Measurements from ENCODE around the gene LAYN. TPM values are rescaled to one million over a fixed set of nuclear protein-coding genes. Genes with fewer than 3 reads are reported as not detected.

LAYN gene
- not detected for polyA plus RNA-seq

DNA sequence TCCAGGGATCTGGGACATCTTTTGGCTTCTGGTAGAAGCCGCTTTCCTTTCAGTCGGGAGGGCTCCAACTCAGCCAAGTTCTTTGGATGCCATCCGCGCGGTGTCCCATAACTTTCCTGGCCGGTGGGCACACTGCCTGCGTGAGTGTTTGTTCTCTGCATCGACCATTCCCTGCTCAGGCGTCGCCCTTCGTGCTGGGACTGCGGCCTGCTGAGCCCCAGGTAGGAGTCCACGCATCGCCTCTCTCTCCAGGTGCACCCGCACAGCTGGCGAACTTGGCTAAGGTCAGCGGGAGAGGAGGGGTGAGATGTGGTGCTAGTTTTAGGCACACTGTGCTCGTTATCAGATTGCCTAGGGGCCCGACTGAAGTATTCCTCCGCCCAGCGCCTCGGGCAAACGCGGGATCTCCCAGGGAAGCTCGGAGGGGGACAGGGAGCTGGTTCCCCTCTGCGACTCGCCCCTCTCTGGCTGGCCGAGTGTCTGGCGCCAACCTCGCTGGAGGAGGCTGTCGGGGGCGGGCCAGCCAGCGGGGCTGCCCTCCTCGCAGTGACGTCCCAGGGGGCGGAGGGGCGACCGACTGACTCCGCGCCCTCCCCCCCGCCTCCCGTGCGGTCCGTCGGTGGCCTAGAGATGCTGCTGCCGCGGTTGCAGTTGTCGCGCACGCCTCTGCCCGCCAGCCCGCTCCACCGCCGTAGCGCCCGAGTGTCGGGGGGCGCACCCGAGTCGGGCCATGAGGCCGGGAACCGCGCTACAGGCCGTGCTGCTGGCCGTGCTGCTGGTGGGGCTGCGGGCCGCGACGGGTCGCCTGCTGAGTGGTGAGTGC, at the start of gene LAYN:
Gene LAYN (plus strand): TSS at position 607 of the 823 bp plus-strand sequence. CDS start 124 bp downstream, at position 731.
- Mint-ChIP-seq H3K36me3 (peaks cover 1% of the 10 kb centered on the region), H3K4me1 (peaks cover 3 to 9% (median 7%) of the 10 kb centered on the region in 3 donors), H3K9me3 (peaks cover 0 to 2% (median 0%) of the 10 kb centered on the region in 3 donors), H3K4me3 (peak within 1 kb of the TSS; percentile 67 to 92 (median 80)), H3K27ac (no peak within 1 kb of the TSS), H3K27me3 (peaks cover 55% of the 10 kb centered on the region)

DNA sequence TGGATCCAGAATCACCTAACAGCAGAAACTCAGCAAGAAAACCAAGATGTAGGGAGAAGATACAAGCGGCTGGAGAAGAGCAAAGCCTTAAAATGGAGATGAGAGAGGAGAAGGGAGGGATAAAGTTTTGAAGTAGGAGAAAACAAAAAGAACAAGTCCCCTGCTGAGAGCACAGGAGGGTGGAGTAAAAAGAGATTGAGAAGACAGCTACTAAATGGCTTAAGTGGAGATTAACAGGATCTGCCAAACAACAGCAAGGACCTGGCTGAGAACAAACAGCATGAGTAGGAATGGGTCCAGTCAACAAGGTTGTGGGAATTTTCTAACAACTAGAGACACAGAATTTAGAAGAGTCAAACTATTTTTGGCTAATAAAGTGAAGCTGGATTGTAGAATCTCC, 46.5 kb upstream of the LAYN start:
- Mint-ChIP-seq H3K4me1 (no peaks in the 10 kb centered on the region), H3K27me3 (peaks cover 10% of the 10 kb centered on the region), H3K9me3 (peaks cover 0 to 3% (median 0%) of the 10 kb centered on the region in 3 donors), H3K36me3 (peaks cover 5% of the 10 kb centered on the region), H3K27ac (no peak overlapping the region), H3K4me3 (no peak overlapping the region)

DNA sequence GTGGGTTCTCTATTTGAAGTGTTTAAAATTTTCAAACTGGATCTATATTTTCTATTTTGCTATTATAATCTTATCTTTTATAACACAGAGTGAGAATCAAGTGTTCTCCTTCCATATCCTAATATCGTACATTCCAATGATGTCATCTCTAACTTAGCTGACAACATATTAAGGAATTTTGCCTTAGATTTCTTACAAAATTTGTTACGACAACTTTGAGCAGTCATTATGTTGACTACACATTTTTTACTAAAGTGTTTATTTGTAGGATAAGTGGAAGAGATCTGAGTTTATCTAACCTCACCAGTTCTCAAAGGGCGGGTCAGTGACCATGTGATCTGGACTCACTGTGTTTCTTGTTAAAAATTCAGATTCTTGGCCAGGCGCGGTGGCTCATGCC, 41.0 kb upstream of the LAYN start:
- no peak overlapping the region for H3K4me3 Mint-ChIP-seq
- peaks cover 0 to 2% (median 1%) of the 10 kb centered on the region in 3 donors for H3K9me3 Mint-ChIP-seq
- H3K27me3 Mint-ChIP-seq = peaks cover 11% of the 10 kb centered on the region
- H3K36me3 Mint-ChIP-seq = no peaks in the 10 kb centered on the region
- H3K27ac Mint-ChIP-seq = no peak overlapping the region
- no peaks in the 10 kb centered on the region for H3K4me1 Mint-ChIP-seq

- H3K4me3 Mint-ChIP-seq = no peak overlapping the region
- peaks cover 0 to 2% (median 1%) of the 10 kb centered on the region in 3 donors for H3K9me3 Mint-ChIP-seq
- peaks cover 11% of the 10 kb centered on the region for H3K27me3 Mint-ChIP-seq
- H3K36me3 Mint-ChIP-seq = no peaks in the 10 kb centered on the region
- no peak overlapping the region for H3K27ac Mint-ChIP-seq
- H3K4me1 Mint-ChIP-seq = no peaks in the 10 kb centered on the region
Observed at GRCh38 chr11:111500481-111500880, 40.0 kb upstream of the LAYN start.

- Mint-ChIP-seq H3K9me3 (peaks cover 0 to 2% (median 1%) of the 10 kb centered on the region in 3 donors), H3K36me3 (no peaks in the 10 kb centered on the region), H3K27me3 (peaks cover 9% of the 10 kb centered on the region), H3K27ac (no peak overlapping the region), H3K4me1 (no peaks in the 10 kb centered on the region), H3K4me3 (no peak overlapping the region)
Observed at GRCh38 chr11:111502611-111503010, 37.9 kb upstream of the LAYN start.

DNA sequence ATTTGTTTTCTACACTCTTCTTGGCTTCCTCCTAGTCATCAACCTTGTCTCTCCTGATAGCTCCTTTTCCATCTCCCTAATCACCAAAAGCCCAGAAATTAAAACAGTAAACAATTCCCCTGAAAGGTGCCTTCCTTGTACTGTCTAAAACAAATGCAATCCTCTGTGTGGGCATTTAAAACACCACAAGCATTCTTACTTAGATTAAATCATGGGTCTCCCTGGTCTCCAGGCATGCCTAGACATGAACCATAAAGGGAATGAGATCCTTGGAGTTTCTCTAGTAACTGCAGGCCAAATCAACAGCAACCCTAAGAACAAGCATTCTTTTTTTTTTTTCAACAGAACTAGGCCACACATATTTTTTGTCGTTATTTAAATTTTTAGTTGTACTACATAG, 30.2 kb upstream of the LAYN start:
- Mint-ChIP-seq H3K36me3 (peaks cover 2% of the 10 kb centered on the region), H3K4me1 (peaks cover 0 to 12% (median 4%) of the 10 kb centered on the region in 3 donors), H3K27ac (no peak overlapping the region), H3K9me3 (no peaks in the 10 kb centered on the region), H3K4me3 (no peak overlapping the region), H3K27me3 (peaks cover 25% of the 10 kb centered on the region)

DNA sequence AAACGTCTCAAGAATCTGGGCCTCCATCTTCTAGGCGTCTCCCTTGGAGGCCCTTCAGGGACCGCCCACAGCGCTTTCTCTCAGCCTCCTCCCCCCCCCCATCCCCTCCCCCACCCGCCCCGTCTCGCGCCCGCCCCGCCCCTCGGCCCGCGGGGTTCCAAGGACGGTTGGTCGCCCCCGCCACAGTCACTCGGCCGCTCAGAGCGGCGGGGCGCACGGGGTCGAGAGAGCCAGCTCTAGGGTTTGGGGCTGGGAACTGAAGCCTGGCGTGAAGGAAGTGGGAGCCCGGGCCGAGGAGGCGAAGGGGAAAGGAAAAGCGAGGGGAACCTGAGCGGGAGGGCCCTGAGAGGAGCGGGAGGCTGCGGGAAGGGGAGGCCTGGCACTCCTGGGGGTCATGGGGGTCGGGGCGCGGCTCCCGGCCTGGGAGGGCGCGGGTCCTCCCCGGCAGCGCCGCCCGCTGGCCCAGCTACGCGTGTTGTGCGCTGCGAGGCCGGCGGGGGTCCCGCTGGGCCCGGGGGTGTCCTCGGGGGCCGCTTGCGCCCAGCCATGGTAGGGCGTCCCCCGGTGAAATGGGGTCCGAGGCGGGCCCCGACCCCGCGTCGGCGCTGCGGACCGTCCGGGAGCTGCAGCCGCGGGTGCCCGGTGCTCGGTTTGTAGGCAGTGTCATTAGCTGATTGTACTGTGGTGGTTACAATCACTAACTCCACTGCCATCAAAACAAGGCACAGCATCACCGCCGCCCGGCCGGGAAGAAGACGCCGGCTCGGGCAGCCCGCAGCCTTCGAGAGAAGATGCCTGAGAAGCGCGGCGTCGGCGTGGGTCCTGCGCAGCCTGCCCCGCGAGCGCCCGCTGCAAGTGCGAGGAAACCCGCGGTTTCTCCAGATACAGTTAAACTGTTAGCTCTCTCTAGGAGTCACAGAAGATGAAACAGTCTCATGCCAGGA, 28.0 kb upstream of the LAYN start, which contains the start of gene BTG4:
Gene BTG4 (minus strand): TSS at position 91 of the 944 bp plus-strand sequence. CDS start 13,610 bp downstream, outside the sequence.
- Mint-ChIP-seq H3K27ac (no peak within 1 kb of the TSS), H3K9me3 (no peaks in the 10 kb centered on the region), H3K36me3 (peaks cover 2% of the 10 kb centered on the region), H3K27me3 (peaks cover 25% of the 10 kb centered on the region), H3K4me1 (peaks cover 0 to 12% (median 4%) of the 10 kb centered on the region in 3 donors), H3K4me3 (peak within 1 kb of the TSS; percentile 30 to 81 (median 50))

DNA sequence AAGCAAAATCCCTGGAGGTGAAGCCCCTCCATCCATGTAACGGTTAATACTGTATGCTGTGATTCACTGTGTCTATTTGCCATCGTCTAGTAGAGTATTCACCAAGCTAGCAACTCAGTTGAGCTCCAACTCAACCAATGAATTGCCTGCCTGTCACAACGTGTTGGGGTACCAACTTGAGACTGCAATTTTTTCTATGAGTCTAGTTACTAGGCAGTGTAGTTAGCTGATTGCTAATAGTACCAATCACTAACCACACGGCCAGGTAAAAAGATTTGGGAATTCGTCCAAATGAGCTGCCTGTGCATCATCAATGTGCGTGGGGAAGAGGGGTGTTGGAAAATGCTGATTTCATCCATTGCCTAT, 27.3 kb upstream of the LAYN start:
- peaks cover 25% of the 10 kb centered on the region for H3K27me3 Mint-ChIP-seq
- peaks cover 0 to 12% (median 4%) of the 10 kb centered on the region in 3 donors for H3K4me1 Mint-ChIP-seq
- no peaks in the 10 kb centered on the region for H3K9me3 Mint-ChIP-seq
- H3K4me3 Mint-ChIP-seq = peak overlapping the region; percentile 30 to 75 (median 38)
- no peak overlapping the region for H3K27ac Mint-ChIP-seq
- H3K36me3 Mint-ChIP-seq = peaks cover 4% of the 10 kb centered on the region

GRCh38 chr11:111514216-111515031, 26.1 kb upstream of the LAYN start, which contains the start of gene HOATZ:
Gene HOATZ, plus strand, starts transcription at chr11:111514778. Its CDS starts 7 bp downstream, at chr11:111514785.
- H3K27ac Mint-ChIP-seq = no peak within 1 kb of the TSS
- peak within 1 kb of the TSS; percentile 30 to 88 (median 56) for H3K4me3 Mint-ChIP-seq
- H3K36me3 Mint-ChIP-seq = peaks cover 4% of the 10 kb centered on the region
- no peaks in the 10 kb centered on the region for H3K9me3 Mint-ChIP-seq
- peaks cover 0 to 12% (median 4%) of the 10 kb centered on the region in 3 donors for H3K4me1 Mint-ChIP-seq
- H3K27me3 Mint-ChIP-seq = peaks cover 25% of the 10 kb centered on the region

DNA sequence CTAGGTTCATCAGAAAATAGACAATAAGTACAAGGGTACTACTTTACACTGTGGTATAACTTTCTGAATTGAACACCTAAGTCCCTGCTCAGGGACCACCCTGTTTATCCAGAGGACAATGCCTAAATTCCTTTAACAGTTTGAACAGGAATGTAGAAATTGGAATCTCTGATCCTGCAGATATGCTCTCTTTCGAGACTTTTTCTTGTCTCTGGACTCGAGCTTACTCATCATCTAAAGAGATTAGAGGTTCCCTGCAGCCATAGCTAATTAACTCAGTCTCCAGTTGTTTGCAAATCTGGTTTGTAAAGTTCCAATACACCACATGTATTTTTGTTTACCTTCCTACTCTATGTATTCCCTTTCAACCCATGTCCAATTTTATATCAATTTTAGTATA, 24.9 kb upstream of the LAYN start:
- Mint-ChIP-seq H3K4me3 (no peak overlapping the region), H3K9me3 (no peaks in the 10 kb centered on the region), H3K27ac (no peak overlapping the region), H3K27me3 (peaks cover 19% of the 10 kb centered on the region), H3K36me3 (peaks cover 4% of the 10 kb centered on the region), H3K4me1 (peaks cover 0 to 12% (median 4%) of the 10 kb centered on the region in 3 donors)

DNA sequence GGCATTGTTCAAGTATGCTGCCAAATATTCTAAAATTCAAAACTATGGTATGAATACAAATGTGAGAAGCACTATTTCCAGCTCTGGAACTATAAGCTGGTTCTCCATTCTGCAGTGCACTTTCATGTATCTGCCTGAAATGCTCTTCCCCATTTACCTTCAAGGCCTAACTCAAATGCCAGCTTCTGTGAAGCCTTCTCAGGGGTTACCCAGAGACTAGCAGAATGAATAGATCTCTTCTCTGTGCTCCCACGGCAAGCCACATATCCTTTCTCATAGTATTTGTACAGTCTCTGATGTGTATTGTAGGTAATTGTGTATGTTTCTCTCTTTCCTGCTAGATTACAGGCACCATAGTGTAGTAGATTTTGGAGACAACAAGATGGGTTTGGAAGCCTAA, 21.9 kb upstream of the LAYN start:
- H3K9me3 Mint-ChIP-seq = no peaks in the 10 kb centered on the region
- no peak overlapping the region for H3K4me3 Mint-ChIP-seq
- peaks cover 2% of the 10 kb centered on the region for H3K36me3 Mint-ChIP-seq
- peaks cover 0 to 7% (median 0%) of the 10 kb centered on the region in 3 donors for H3K4me1 Mint-ChIP-seq
- H3K27ac Mint-ChIP-seq = no peak overlapping the region
- H3K27me3 Mint-ChIP-seq = peaks cover 10% of the 10 kb centered on the region

DNA sequence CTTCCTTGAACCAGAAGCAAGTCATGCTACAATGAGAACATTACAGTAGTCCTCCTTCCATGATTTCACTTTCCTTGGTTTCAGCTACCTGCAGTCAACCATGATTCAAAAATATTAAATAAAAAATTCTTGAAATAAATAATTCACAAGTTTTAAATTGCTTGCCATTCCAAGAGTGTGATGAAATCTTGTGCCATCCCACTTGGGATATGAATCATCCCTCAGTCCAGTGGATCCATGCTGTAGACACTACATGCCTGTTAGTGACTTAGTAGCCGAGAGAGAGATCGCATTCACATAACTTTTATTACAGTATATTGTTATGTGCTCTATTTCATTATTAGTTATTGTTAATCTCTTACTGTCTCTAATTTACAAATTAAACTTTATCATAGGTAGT, 20.0 kb upstream of the LAYN start:
- Mint-ChIP-seq H3K9me3 (no peaks in the 10 kb centered on the region), H3K4me1 (no peaks in the 10 kb centered on the region), H3K4me3 (no peak overlapping the region), H3K27ac (no peak overlapping the region), H3K36me3 (peaks cover 2% of the 10 kb centered on the region), H3K27me3 (no peaks in the 10 kb centered on the region)

DNA sequence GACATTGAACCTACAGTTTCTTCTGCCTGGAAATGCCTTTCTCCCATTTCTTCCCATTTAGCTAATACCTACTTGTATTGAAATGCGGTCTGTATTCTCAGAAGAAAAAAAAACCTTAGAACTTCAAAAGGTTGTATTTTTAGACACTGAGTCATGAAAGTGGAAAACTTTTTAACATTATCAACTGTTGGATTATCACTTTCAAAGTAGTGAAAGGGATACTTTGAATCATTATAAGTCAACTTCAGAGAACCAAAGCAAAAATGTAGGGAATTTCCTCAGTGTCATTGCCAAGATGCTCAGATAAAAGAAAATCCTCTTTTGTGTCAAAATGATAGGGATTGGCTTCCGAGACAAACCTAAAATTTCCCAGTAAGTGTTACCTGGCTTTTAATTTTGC, 19.4 kb upstream of the LAYN start:
- Mint-ChIP-seq H3K36me3 (peaks cover 2% of the 10 kb centered on the region), H3K4me1 (no peaks in the 10 kb centered on the region), H3K27ac (no peak overlapping the region), H3K27me3 (peaks cover 2% of the 10 kb centered on the region), H3K4me3 (no peak overlapping the region), H3K9me3 (no peaks in the 10 kb centered on the region)

DNA sequence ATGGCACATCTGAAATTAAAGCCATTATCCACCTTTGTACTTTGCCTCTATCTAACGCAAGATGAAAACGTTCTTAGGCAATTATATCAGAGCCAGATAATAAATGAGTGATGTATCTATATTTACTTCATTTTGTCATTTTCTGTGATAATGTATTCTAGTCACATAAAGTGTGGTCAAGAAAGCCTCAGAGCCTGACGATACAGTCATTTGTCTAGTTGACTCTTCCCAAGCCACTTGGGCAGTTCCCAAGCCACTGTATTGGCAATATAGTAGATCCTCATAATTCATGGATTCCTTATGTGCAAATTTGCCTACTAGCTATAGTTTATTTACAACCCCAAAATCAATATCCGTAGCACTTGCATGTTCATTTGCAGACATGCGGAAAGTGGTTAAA, 18.1 kb upstream of the LAYN start:
- Mint-ChIP-seq H3K27me3 (peaks cover 2% of the 10 kb centered on the region), H3K4me3 (no peak overlapping the region), H3K9me3 (no peaks in the 10 kb centered on the region), H3K27ac (no peak overlapping the region), H3K36me3 (peaks cover 2% of the 10 kb centered on the region), H3K4me1 (peaks cover 0 to 1% (median 0%) of the 10 kb centered on the region in 3 donors)

Data from IgD-negative memory B cell (primary cell).